Measurements from ENCODE around the gene ANKMY1. TPM values are rescaled to one million over a fixed set of nuclear protein-coding genes. Genes with fewer than 3 reads are reported as not detected.

Gene ANKMY1
- polyA plus RNA-seq, 2 of the 4 experiments (the other 2 are of a cell fraction): 10.6 to 16.5 TPM

GRCh38 chr2:240437551-240437860, 120.3 kb downstream of the ANKMY1 start:
- CTCF ChIA-PET: interaction anchor here (1.7 to 5.7 kb wide), 4 partner anchors 11 to 207 kb away, joined by 10 to 116 read pairs (median 22); no protein-coding TSS in a partner anchor
- peak overlapping the region; percentile 90; the same call in 2 of the 3 replicates for H3K4me3 ChIP-seq
- H3K9me3 ChIP-seq: no peaks in the 10 kb centered on the region
- POLR2A ChIA-PET: no interaction called here
- ATAC-seq: no peak
- H3K4me2 ChIP-seq: peak overlapping the region; percentile 97
- peak overlapping the region; percentile 57 to 97 for H3K27ac ChIP-seq
- DNase-seq (ENCODE audit: low read depth in 1 of 2, low spot score in 1 of 2): no peak
- TF ChIP-seq ZC3H11A (IDR thresholded peaks at IDR 0.05) (no peak), FOSL2 (IDR thresholded peaks at IDR 0.05) (no peak), FOSL2 (CRISPR knock-in tag; IDR thresholded peaks at IDR 0.05) (no peak), NR3C1 (IDR thresholded peaks at IDR 0.05) (no peak), ESRRA (IDR thresholded peaks at IDR 0.05; ENCODE audit: borderline replicate concordance, low read length) (no peak), RAD21 (conservative IDR thresholded peaks at IDR 0.05 in 1 of 2, IDR thresholded peaks at IDR 0.05 in 1 of 2) (no peak), E2F6 (IDR thresholded peaks at IDR 0.05; ENCODE audit: borderline replicate concordance, low read depth) (no peak), HOXB5 (CRISPR knock-in tag; IDR thresholded peaks at IDR 0.05) (no peak)
- FAIRE-seq: no peak
- H3K4me1 ChIP-seq: peaks cover 42% of the 10 kb centered on the region
- WGBS (ENCODE audit: missing lambda C conversion rate): 100% methylated on average over 2 of the region's 2 CpGs

- 46% methylated on average over 15 of the region's 45 CpGs for WGBS (ENCODE audit: missing lambda C conversion rate)
- peaks cover 46% of the 10 kb centered on the region for H3K4me1 ChIP-seq
- FAIRE-seq: no peak
These were observed 120.9 kb downstream of the ANKMY1 start for GRCh38 chr2:240436683-240437550.

GRCh38 chr2:240435948-240436682, 121.7 kb downstream of the ANKMY1 start:
- H3K4me2 ChIP-seq: peak overlapping the region; percentile 97
- CTCF ChIA-PET: interaction anchor here (0.6 to 3.3 kb wide), 14 partner anchors 11 to 286 kb away, joined by 3 to 52 read pairs (median 4); no protein-coding TSS in a partner anchor
- no peaks in the 10 kb centered on the region for H3K9me3 ChIP-seq
- peak overlapping the region; percentile 97 to 99 for H3K27ac ChIP-seq
- POLR2A ChIA-PET: interaction anchor here (1.0 to 3.3 kb wide), 5 partner anchors 9 to 203 kb away, joined by 3 to 22 read pairs (median 9); no protein-coding TSS in a partner anchor
- H3K4me3 ChIP-seq: peak overlapping the region; percentile 90
- ATAC-seq (peak in 1 of 2 experiments; percentile 5; a peak in 3 of 6 replicates), FAIRE-seq (no peak), DNase-seq (ENCODE audit: low read depth in 1 of 2, low spot score in 1 of 2) (no peak)
- 7% methylated on average over 5 of the region's 88 CpGs for WGBS (ENCODE audit: missing lambda C conversion rate)
- H3K4me1 ChIP-seq: peaks cover 48% of the 10 kb centered on the region
- TF ChIP-seq JUNB (IDR thresholded peaks at IDR 0.05) (no peak), SREBF2 (IDR thresholded peaks at IDR 0.05) (no peak), POLR2A (IDR thresholded peaks at IDR 0.05; ENCODE audit: low read length) (no peak), NPAS2 (CRISPR knock-in tag; IDR thresholded peaks at IDR 0.05; ENCODE audit: borderline replicate concordance) (no peak), RNF2 (IDR thresholded peaks at IDR 0.05; ENCODE audit: borderline replicate concordance, low read depth) (no peak), USF2 (IDR thresholded peaks at IDR 0.05) (no peak), ZNF302 (CRISPR knock-in tag; IDR thresholded peaks at IDR 0.05) (no peak), NR3C1 (IDR thresholded peaks at IDR 0.05) (no peak), ESRRA (IDR thresholded peaks at IDR 0.05; ENCODE audit: borderline replicate concordance, low read length) (no peak), MAZ (IDR thresholded peaks at IDR 0.05; ENCODE audit: borderline replicate concordance, low read depth, low read length) (no peak), MAFK (IDR thresholded peaks at IDR 0.05; ENCODE audit: partially characterized antibody) (no peak), RAD21 (conservative IDR thresholded peaks at IDR 0.05 in 1 of 2, IDR thresholded peaks at IDR 0.05 in 1 of 2) (no peak), BCL3 (IDR thresholded peaks at IDR 0.05) (no peak), BHLHE40 (IDR thresholded peaks at IDR 0.05; ENCODE audit: low read depth, low read length) (no peak), ZC3H11A (IDR thresholded peaks at IDR 0.05) (no peak), ELK1 (IDR thresholded peaks at IDR 0.05; ENCODE audit: low read depth, low read length) (no peak)

More at GRCh38 chr2:240436683-240437550, 120.9 kb downstream of the ANKMY1 start:
- peak overlapping the region; percentile 90 for H3K4me3 ChIP-seq
- ATAC-seq: no peak
- H3K9me3 ChIP-seq: no peaks in the 10 kb centered on the region
- TF ChIP-seq FOXS1 (CRISPR knock-in tag; IDR thresholded peaks at IDR 0.05) (no peak), ZSCAN20 (CRISPR knock-in tag; IDR thresholded peaks at IDR 0.05) (no peak), RNF2 (IDR thresholded peaks at IDR 0.05; ENCODE audit: borderline replicate concordance, low read depth) (peak; percentile 41; the same call in 1 of the 2 replicates), PHF8 (IDR thresholded peaks at IDR 0.05; ENCODE audit: borderline replicate concordance, low read depth) (no peak), MAFK (IDR thresholded peaks at IDR 0.05; ENCODE audit: partially characterized antibody) (no peak), MAX (IDR thresholded peaks at IDR 0.05) (peak; percentile 87), E2F6 (IDR thresholded peaks at IDR 0.05; ENCODE audit: borderline replicate concordance, low read depth) (peak; percentile 92), HDAC2 (IDR thresholded peaks at IDR 0.05) (0 out of 2 replicates have a peak, but pooled peaks have one; percentile 25), BHLHE40 (IDR thresholded peaks at IDR 0.05; ENCODE audit: low read depth, low read length) (no peak)
- DNase-seq (ENCODE audit: low read depth in 1 of 2, low spot score in 1 of 2): no peak
- POLR2A ChIA-PET: interaction anchor here (1.2 to 3.3 kb wide), 3 partner anchors 10 to 204 kb away, joined by 3 to 22 read pairs (median 9); no protein-coding TSS in a partner anchor
- peak overlapping the region; percentile 97 to 99 for H3K27ac ChIP-seq
- peak overlapping the region; percentile 97 for H3K4me2 ChIP-seq
- CTCF ChIA-PET: interaction anchor here (0.8 to 3.3 kb wide), 13 partner anchors 12 to 286 kb away, joined by 3 to 52 read pairs (median 4); no protein-coding TSS in a partner anchor
